Measurements from ENCODE around the gene LRRC26.

- no peak for TF ChIP-seq EZH2 (IDR thresholded peaks at IDR 0.05; ENCODE audit: insufficient read depth, poor library complexity, severe bottlenecking)
- no peak for TF ChIP-seq EZH2phosphoT487 (IDR thresholded peaks at IDR 0.05; ENCODE audit: insufficient read depth, low read depth)
Measured at GRCh38 chr9:137158625-137159024, 11.2 kb downstream of the LRRC26 start.

Data from GM23248 (cell line).